Measurements from ENCODE around the gene RSPH3.
"Not testable (repeated sequence)": the region's sequence is repeated elsewhere in the genome, so short reads cannot be mapped to it uniquely, and the experiment has no call there.

RSPH3 gene

GRCh38 chr6:158972241-158973233, 27.5 kb downstream of the RSPH3 start:
- DNase-seq (ENCODE audit: low read depth) = no peak

GRCh38 chr6:158970640-158971275, 29.2 kb downstream of the RSPH3 start:
- no peak for DNase-seq (ENCODE audit: low read depth)

DNA sequence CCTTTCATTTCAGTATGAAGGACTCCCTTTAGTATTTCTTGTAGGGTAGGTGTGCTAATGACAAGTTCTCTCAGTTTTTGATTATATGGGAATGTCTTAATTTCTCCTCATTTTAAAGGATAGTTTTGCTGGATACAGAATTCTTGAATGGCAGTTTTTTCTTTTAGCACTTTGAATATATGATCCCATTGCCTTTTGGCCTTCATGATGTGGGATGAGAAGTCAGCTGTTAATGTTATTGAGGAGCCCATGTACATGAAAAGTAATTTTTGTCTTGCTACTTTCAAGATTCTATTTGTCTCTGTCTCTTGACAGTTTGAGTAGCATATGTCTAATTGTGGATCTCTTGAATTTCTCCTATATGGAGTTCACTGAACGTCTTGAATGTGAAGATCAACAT, 30.9 kb downstream of the RSPH3 start:
- no peak for DNase-seq (ENCODE audit: low read depth)

DNA sequence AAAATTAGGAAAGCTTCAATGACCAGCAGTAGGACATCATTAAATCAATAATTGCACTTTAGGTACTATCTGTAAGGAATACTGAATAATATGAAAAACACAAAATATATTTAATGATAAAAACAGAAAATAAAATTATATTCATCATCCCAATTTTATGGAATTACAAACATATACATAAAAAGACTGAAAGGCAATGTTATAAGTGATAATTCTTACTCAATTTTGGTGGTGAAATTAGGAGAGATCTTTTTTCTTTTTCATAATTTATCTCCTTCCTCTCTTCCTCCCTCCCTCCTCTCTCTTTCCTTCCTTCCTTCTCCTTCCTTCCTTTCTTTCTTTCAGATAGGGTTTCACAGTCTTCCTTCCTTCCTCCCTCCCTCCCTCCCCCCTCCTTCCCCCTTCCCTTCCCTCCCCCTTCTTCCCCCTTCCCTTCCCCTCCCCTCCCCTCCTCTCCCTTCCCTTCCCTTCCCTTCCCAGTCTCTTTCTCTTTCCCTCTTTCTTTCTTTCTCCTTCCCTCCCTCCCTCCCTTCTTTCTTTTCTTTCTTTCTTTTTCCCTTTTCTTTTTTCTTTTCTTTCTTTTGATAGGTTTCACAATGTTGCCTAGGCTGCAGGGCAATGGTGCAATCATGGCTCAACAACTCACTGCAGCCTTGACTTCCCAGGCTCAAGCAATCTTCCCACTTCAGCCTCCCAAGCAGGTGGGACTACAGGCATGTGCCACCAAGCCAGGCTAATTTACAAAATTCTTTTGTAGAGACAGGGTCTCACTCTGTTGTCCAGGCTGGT, 36.8 kb downstream of the RSPH3 start:
- no peak for DNase-seq (ENCODE audit: low read depth)

- no peak for DNase-seq (ENCODE audit: low read depth)
Observed at GRCh38 chr6:158962371-158962770, 37.6 kb downstream of the RSPH3 start.

DNA sequence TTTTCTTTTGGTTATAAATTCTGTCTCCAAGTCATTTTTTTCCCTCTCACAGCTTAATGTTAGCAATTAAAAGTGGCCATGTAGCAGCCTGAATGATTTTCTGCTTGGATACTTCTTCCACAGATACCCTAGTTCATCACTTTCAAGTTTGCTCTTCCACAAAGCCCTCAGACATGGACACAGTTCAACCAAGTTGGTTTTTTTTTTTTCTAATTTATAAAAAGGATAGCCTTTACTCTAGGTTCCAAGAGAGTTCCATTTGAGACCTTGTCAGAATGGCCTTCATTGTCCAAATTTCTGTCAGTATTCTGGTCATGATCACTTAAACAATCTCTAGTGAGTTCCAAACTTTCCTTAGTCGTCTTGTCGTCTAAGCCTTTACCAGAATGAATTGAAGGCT, 40.0 kb downstream of the RSPH3 start:
- DNase-seq (ENCODE audit: low read depth) = no peak

DNA sequence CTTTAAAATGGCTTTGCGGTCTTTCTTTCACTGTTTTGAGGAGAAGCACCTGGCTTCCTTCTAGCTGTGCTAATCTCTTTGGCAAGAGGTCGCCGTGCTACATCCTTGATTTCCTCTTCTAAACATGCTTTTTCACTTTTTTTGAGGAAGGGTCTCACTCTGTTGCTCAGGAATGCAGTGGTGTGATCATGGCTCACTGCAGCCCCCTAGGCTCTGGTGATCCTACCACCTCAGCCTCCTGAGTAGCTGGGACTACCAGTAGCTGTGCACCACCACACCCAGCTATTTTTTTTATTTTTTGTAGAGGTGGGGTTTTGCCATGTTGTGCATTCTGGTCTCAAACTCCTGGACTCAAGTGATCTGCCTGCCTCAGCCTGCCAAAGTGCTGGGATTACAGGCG, 40.5 kb downstream of the RSPH3 start:
- no peak for DNase-seq (ENCODE audit: low read depth)

DNA sequence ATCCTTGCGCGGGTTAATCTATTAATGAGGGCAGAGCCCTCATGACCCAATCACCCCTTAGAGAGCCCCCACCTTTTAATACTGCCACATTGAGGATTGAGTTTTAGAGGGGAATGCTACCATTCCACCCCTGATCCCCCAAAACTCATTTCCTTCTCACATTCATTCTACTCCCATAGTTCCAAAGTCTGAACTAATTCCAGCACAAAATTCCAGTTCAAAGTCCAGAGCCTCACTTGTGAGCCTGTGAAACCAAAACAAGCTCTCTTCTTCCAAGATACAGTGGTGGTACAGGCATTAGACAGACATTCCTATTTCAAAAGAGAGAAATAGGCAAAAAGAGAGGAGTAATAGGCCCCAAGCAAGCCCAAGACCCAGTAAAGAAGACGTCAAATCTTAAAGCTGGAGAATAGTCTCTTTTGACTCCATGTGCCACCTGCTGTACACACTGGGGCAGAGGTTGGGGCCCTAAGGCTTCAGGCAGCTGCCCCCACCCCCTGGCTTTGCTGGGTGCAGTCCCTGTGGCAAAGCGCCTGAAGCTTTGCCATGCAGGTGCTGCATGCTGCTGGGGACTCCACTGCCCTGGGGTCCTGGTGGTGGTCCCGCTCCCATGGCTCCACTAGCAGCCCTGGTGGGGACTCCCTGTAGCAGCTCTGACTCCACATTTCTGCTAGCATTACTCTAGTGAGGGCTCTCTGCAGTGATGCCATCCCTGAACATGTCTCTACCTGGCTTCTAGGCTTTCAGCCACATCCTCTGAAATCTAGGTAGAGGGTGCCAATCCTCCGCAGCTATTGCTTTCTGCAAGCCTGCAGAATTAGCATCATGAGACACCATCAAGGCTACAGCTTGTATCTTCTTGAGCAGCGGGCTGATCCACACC, 41.3 kb downstream of the RSPH3 start:
- DNase-seq (ENCODE audit: low read depth) = no peak

- no peak for DNase-seq (ENCODE audit: low read depth)
Observed at GRCh38 chr6:158955255-158955654, 44.7 kb downstream of the RSPH3 start.

GRCh38 chr6:158954753-158955152, 45.2 kb downstream of the RSPH3 start:
- DNase-seq (ENCODE audit: low read depth) = no peak

- DNase-seq (ENCODE audit: low read depth) = not testable (repeated sequence)
Observed at GRCh38 chr6:158952011-158952410, 48.0 kb downstream of the RSPH3 start.

DNA sequence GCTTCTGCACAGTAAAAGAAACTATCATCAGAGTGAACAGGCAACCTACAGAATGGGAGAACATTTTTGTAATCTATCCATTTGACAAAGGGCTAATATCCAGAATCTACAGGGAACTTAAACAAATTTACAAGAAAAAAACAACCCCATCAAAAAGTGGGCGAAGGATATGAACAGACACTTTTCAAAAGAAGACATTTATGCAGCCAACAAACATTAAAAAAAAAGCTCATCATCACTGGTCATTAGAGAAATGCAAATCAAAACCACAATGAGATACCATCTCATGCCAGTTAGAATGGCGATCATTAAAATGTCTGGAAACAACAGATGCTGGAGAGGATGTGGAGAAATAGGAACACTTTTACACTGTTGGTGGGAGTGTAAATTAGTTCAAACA, 48.4 kb downstream of the RSPH3 start:
- not testable (repeated sequence) for DNase-seq (ENCODE audit: low read depth)

- no peak for DNase-seq (ENCODE audit: low read depth)
Observed at GRCh38 chr6:158947284-158947683, 52.7 kb downstream of the RSPH3 start.

GRCh38 chr6:158943380-158944032, 56.5 kb downstream of the RSPH3 start:
- no peak for DNase-seq (ENCODE audit: low read depth)

DNA sequence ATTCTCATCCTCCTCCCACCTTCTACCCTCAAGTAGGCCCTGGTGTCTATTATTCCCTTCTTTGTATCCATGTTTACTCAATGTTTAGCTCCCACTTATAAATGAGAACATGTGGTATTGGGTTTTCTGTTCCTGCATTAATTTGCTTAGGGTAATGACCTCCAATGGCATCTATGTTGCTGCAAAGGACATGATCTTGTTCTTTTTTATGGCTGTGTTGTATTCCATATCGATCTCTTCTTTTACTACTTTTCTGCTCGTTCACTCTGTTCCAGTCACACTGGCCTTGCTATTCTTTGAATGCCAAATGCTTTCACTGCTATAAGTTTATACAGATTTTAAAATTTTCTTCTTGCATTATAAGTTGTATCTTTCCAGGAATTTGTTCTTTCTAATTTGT, 57.7 kb downstream of the RSPH3 start:
- no peak for DNase-seq (ENCODE audit: low read depth)

GRCh38 chr6:158941246-158941645, 58.8 kb downstream of the RSPH3 start:
- DNase-seq (ENCODE audit: low read depth) = no peak

GRCh38 chr6:158939255-158940159, 60.5 kb downstream of the RSPH3 start:
- DNase-seq (ENCODE audit: low read depth) = no peak

DNA sequence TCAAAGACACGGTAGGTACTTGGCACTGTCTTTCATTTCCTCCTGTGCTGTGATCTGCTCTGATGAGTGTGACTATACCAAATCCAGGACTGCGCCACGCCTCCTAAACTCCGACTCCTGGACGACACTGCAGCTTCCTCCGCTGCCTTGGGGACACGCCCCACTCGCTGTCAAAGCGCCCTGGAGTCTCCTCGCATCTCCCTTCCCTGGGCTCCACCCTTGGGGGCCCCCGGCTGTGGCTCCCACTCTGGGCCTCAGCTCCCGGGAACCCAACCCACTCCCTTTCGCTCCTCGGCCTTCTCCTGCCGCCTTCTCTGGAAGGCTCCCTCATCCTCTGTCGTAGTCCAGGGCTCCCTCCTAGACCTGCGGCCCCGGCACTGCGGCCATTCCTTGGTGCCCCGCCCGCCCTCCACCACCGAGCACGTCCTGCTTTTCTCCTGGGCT, 61.2 kb downstream of the RSPH3 start:
- no peak for DNase-seq (ENCODE audit: low read depth)

DNA sequence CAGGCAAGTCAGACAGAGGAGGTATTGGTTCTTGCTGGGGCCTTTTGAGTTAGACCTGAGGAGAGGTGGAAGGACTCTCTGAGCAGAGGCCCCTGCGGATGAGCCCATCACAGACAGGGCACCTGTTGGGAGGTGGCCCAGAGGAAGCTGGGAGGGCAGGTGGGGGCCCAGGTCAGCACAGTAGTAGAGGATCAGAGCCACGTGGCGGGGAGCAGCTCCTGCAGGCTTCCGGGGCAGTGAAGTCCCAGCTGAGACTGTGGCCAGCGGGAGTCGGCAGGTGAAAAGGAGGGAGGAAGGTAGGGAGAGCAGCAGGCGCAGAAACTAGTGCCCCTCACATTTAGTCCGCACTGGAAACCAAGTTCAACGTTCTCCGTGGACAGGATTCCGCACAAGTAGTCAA, 61.8 kb downstream of the RSPH3 start:
- no peak for DNase-seq (ENCODE audit: low read depth)

- DNase-seq (ENCODE audit: low read depth) = no peak
Observed at GRCh38 chr6:158934157-158934556, 65.8 kb downstream of the RSPH3 start.
